GM19452 (cell line): ENCODE measurements around the gene ADD1.

ENCODE experiments used
- ATAC-seq: cut with Tn5 transposase; IDR thresholded peaks from one replicate; pipeline ENCODE4 v1.9.1; 2021; ENCODE audit not compliant: unreplicated experiment

ADD1 gene

GRCh38 chr4:2820216-2820982, 23.2 kb upstream of the ADD1 start:
- no peak for ATAC-seq

DNA sequence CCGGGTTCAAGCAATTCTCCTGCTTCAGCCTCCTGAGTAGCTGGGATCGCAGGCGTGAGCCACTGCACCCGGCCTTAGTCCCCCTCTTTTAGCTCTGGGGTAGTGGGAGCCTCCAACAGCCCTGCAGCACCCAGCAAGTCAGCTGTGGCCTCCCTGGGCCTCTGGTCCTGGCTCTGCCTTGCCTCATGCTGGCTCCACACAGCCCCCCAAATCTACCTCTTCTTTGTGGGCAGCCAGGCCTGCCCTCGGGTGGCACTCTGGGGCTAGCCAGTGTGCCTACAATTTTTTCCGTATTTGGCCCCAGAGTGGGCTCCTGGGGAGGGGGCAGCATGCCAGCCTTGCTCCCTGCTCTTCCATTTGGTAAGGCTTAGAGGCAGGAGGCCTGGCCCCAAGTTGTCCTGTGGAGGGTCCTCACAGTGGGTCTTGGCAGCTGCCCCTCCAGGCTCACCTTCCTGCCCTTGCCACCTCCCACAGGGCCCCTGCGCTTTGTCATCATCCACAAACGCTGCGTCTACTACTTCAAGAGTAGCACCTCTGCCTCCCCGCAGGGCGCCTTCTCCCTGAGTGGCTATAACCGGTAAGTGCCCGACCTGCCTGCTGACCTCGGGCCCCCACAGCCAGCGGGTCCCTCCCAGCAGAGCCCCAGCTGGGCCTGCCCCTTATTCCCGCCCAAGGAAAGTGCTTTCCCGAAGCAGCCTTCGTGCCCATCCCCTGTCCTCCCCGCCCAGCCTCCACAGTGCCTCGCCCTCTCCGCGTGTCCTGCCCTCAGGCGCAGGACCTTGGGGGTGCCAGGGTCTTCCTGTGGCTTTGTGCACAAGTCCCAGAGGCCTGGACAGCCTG, 21.0 kb upstream of the ADD1 start:
- ATAC-seq, result no peak

DNA sequence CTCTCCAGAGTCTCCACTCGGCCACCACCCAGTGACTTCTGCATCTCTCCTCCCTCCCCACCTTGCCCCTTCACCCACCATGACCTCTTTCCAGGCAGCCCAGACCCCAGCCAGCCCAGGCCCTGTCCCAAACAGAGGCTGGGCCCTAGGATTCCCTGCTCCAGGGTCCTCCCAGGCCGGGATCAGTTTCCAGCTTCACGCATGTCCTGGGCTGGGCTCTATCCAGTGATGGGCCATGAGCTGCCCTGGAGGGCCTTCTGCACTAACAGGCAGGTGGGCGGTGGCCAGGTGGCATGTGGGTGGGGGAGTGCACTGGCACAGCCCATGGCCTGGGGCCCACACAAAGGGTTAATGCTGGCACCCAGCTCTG, 20.4 kb upstream of the ADD1 start:
- ATAC-seq, result no peak

GRCh38 chr4:2823671-2824328, 19.8 kb upstream of the ADD1 start:
- ATAC-seq, result no peak

GRCh38 chr4:2824329-2824835, 19.3 kb upstream of the ADD1 start:
- no peak for ATAC-seq

GRCh38 chr4:2824836-2825381, 18.7 kb upstream of the ADD1 start:
- no peak for ATAC-seq

DNA sequence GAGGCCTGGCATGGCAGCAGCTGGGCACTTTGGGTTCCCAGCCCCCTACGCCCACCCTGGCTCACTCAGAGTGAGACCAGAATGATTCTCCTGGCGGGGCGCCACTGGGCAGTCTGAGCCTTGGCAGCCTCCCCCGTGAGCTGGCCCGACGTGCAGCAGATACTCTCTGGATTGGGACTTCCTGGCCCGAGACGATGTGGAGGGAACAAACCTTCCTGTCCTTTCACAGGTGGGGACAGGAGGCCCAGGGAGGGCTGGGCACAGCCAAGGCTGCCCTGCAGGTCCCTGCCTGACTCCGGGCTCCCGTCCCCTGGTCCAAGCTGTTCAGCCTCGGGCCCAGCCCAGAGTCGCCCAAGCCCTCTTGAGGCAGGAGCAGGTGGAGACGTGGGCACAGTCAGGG, 17.9 kb upstream of the ADD1 start:
- ATAC-seq, result no peak

DNA sequence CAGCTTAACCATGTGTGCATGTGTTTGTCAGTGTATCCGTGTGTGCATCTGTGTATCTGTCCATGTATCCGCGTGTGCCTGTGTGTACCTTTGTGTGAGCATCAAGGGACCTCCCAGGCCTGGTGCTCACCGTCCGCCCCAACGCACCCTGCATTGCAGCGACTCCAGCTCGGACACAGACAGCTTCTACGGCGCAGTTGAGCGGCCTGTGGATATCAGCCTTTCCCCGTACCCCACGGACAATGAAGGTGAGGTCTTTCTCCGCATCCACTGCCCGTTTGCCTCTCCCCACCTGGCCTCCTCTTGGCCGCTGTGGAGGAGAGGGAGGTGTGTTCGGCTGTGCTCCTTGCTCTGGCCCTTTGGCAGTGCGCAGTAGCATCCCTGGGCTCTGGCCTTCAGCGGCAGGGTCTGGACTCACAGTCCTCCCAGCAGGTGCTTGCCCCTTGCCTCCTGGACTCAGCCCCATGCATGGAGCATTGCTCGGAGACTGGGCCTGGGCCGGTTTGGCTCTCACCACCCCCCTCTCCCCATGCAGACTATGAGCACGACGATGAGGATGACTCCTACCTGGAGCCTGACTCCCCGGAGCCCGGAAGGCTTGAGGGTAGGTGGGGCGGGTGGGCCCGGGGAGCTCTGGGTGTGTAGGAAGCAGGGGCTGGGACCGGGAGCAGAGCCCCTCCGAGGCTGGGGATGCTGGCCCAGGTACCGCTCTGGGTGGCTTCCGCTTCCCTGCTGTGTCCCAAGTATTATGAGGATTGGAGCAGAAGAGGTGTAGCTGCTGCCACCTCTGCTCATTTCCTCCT, 16.4 kb upstream of the ADD1 start:
- no peak for ATAC-seq

DNA sequence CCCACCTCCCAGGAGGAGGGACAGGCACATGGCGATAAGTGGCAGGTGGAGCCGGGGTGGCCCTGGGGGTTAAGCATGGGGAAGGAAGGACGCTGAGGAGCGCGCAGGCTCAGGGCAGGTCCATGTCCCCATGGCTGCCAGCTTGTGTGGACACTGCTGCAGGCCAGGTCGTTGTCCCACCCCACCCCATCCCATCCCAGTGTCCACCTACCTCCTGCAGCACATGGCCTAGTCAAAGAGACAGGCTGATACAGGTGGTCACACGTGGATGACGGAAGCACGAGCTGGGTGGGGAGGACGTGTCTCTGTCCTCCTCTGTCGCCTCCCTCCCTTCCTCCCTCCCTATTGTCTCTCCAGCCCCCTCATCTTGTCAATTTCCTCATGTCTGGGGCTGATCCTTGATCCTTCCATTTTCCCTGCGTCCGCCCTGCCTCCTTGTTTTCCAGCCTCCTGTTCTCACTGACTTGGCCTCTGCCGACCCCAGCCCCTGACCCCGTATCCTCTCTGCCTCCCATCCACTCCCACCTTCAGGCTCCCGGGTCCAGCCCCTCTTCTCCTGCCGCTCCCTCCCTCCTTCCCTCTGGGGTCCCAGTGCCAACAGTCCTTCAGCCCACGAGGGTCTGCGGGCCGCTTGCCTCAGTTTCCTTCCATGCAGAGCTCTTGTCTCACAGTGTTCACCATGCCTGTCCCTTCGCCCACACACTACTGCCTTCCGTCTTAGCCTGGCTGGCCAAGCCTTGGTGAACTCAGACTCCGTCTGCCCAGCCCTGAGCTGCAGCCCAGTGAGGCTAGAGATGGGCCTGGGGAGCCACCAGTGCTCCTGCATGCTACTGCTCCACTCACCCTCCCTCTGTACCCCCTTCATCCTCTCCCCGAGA, 15.5 kb upstream of the ADD1 start:
- no peak for ATAC-seq

DNA sequence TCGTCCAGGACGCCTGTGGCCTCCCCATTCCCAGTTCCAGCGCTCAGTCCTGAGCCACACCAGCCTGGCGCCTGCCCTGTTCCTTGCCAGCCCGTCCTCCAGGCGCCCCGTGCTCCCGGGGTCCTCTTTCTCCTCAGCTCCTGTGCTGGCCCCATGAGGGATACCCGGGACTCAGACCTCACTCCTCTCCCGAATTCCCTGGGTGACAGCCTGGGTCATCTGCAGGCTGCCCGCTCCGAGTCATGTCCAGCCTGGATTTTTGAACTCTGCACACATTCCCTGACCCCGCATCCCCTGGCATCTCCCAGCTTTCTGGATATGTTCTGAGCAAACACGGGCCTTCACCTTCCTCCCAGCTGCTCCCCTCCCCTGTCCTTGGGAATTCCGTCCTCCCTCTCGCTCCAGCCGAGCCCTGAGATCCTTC, 14.9 kb upstream of the ADD1 start:
- ATAC-seq, result no peak

GRCh38 chr4:2829321-2829932, 14.2 kb upstream of the ADD1 start:
- ATAC-seq, result no peak

- no peak for ATAC-seq
These were observed 13.7 kb upstream of the ADD1 start for GRCh38 chr4:2829933-2830451.

DNA sequence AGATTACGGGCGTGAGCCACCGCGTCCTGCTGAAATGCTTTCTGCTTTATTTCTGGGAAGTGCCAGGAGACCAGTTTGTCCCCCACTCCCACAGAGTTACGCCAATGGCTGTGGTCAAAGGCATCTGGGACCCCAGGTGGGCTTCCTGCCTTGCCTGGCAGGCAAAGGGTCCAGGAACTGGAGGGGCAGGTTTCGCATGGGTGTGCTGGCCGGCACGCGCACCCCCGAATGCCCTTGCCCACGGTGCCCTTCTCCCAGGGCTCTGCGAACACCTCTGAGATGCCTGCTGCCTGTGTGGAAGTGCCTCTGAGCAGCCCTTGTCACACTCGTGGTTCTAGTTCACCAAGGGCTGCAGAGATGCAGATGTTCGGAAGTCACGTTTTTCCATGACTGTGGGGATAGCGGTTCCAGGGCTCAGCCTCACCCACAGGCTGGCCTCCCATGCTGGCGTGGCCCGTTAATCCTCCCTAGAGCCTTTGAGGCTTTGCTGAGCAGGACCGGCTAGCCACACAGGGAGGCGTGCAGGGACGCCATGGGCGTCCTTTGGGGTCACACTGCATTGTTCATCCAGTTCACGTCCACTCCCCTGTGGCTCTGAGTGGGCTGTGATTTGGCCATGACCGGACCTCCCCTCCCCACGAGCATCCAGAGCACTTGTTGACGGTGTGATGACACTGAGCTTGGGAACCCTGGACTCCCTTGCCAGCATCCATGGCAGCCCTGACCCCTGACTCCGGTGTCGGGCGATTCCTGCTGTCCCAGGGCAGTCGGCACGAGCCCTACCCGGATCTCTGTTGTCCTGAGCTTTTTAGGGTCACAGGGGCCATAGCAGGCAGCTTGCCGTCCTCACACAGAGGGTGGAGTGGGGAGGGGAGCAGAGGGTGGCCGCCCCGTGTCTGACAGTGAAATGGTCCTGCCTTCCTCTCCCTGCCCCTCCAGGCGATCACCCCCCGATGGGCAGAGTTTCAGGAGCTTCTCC, 12.7 kb upstream of the ADD1 start:
- ATAC-seq, result no peak

DNA sequence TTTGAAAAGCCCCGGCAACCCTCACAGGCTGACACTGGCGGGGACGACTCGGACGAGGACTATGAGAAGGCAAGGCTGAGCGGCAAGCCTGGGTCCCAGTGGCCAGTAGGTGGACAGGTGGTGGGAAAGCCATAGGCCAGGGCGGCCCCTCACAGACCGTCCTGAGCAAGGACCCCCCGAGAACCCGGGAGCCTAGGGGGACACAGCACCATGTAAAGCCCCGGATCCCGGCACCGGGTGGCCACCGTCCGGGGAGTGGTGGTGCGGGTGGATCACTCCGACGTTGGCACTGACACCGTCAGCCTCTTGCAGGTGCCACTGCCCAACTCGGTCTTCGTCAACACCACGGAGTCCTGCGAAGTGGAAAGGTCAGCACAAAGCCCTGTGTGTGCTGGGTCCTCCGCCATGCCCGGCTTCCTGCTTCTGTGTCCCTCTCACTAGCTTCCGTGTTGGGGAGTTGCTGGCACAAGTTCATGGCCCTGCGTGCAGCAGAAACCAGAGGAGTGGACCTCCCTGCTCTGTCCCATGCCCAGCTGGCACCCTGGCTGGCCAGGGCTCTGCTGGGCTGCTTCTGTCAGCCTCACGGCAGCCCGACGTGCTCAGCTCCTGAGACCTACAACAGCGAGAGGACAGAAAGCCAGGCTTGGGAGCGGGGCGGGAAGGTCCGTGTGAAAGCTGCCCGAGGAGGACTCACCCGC, 11.9 kb upstream of the ADD1 start:
- ATAC-seq, result no peak

DNA sequence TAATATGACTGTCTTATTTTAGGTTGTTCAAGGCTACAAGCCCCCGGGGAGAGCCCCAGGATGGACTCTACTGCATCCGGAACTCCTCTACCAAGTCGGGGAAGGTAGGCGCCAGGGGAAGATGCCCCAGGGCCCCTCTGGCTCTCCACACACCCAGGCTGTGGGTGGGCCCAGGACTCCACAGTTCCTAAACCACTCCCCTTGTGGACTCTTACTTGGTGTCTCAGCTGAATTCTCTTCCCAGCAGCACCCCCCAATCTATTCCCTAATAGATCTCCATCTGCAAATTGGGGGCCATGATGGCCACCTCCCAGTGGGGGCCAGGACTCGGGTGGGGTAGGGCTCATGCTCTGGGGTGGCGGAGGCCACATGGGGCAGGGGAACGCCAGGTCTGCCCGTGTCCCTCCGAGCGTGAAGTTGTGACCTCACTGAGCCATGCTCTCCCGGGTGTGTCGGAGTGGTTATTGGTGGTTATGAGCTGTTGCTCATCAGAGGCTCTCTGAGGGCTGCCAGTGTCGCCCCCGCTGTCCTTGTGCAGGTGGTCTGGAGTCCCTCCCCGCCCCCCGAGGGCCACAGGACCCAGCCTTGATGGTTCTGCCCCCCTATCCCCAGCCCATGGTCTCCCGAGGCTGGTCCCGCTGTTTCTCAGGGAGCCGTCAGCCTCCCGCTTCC, 11.2 kb upstream of the ADD1 start:
- peak; percentile 69 for ATAC-seq

DNA sequence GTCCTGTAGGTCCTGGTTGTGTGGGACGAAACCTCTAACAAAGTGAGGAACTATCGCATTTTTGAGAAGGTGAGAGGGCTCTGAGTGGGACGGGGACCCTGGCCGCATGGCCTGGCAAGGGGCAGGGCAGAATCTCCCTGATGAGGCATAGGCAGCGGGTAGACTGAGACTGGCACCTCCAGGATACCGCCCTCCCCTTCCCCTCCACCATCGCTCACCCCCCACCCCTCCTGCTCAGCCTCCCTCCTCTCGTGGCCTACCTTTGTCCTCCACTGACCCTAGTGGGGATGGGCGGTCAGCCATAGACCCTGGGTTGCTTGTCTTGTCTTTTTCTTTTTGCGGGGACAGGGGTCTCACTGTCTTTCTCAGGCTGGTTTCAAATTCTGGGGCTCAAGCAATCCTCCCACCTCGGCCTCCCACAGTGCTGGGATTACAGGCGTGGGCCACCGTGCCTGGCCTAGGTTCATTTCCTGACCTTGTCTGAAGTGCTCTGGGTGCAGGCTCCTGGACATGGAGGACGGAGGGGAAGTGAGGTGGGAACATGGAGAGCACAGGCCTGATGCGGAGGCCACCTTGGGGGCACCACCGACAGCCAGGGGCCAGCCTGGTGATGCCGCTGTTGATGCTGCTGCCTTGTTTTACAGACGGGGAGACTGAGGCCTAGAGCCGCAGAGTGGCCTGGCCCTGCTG, 10.5 kb upstream of the ADD1 start:
- ATAC-seq, result no peak
